H1 (cell line): ENCODE results near the gene BPIFA2. TPM values are rescaled to one million over a fixed set of nuclear protein-coding genes. Genes with fewer than 3 reads are reported as not detected.
A peak's percentile ranks its signal among the peaks of the same experiment; 100 is the strongest.

Source experiments
- CTCF ChIA-PET: fragments of 300-600 bp; sonication (Branson Sonifier 250); formaldehyde crosslinking; loops from one replicate; lab custom pipeline; 2021; ENCODE audit not compliant: partially characterized antibody; lab: Charles Lee
- POLR2A ChIA-PET: fragments of 300-600 bp; sonication (Branson Sonifier 250); formaldehyde crosslinking; loops from one replicate; lab custom pipeline; 2021; ENCODE audit warnings: inconsistent platforms; ENCODE audit not compliant: partially characterized antibody; lab: Charles Lee
- DNase-seq, 2 experiments: peaks; one replicate each; pipeline versions ENCODE4 v3.0.0 to v3.0.0-alpha.2; 2010 to 2022; ENCODE audit warnings: low spot score in 2 of 2, low read depth in 1 of 2, mixed read lengths in 1 of 2
- FAIRE-seq: peaks from 2 replicates; lab custom pipeline; 2011; peaks lifted over from hg19 to GRCh38; lab: Jason Lieb, UNC
- H2AFZ ChIP-seq: 2 replicates; pipeline ENCODE4 v1.8.1; 2012; ENCODE audit warnings: low read length, inconsistent platforms
- H2AK5ac ChIP-seq: 2 replicates; pipeline ENCODE4 v1.6.1; 2013; ENCODE audit warnings: low read depth, low read length
- H2BK120ac ChIP-seq: replicated peaks from 2 replicates; pipeline ENCODE3; 2013; ENCODE audit warnings: low read depth, low read length, inconsistent platforms
- H2BK12ac ChIP-seq: 2 replicates; pipeline ENCODE4 v1.6.1; 2013; ENCODE audit warnings: low read depth, low read length
- H2BK15ac ChIP-seq: 2 replicates; pipeline ENCODE4 v1.6.1; 2013; ENCODE audit warnings: low read length
- H2BK20ac ChIP-seq: 2 replicates; pipeline ENCODE4 v1.6.1; 2013; ENCODE audit warnings: low read length
- H2BK5ac ChIP-seq: 2 replicates; pipeline ENCODE4 v1.6.1; 2013; ENCODE audit warnings: low read depth, low read length
- H3K14ac ChIP-seq: 2 replicates; pipeline ENCODE4 v1.6.1; 2013; ENCODE audit warnings: inconsistent platforms; ENCODE audit not compliant: insufficient read length
- H3K18ac ChIP-seq: 2 replicates; pipeline ENCODE4 v1.6.1; 2013; ENCODE audit warnings: low read length; ENCODE audit errors: extremely low read depth
- H3K23ac ChIP-seq: 2 replicates; pipeline ENCODE4 v1.6.1; 2013; ENCODE audit warnings: inconsistent platforms; ENCODE audit not compliant: insufficient read length
- H3K23me2 ChIP-seq: 2 replicates; pipeline ENCODE4 v1.6.1; 2013; ENCODE audit warnings: low read depth, low read length
- H3K27ac ChIP-seq: 2 replicates; pipeline ENCODE4 v1.6.1; 2011; ENCODE audit warnings: low read depth, low read length, inconsistent platforms
- H3K27me3 ChIP-seq, 4 experiments: replicated peaks in 1 of 4; 1 replicate in 1 of 4; 2 replicates in 3 of 4; pipeline versions ENCODE4 v1.6.1 to v1.8.1; 2011 to 2013; ENCODE audit warnings: low read length in 3 of 4, mild to moderate bottlenecking in 3 of 4, inconsistent platforms in 2 of 4, mixed read lengths in 2 of 4, moderate library complexity in 1 of 4; ENCODE audit not compliant: control insufficient read depth in 3 of 4, insufficient read depth in 3 of 4; ENCODE audit errors: extremely low read depth in 1 of 4
- H3K36me3 ChIP-seq, 4 experiments: 2 replicates each; pipeline versions ENCODE4 v1.6.1 to v1.8.1; 2011 to 2013; ENCODE audit warnings: mild to moderate bottlenecking in 4 of 4, low read length in 3 of 4, moderate library complexity in 2 of 4, control low read depth in 1 of 4, inconsistent platforms in 1 of 4; ENCODE audit not compliant: insufficient read depth in 4 of 4, control insufficient read depth in 2 of 4
- H3K4ac ChIP-seq: replicated peaks from 2 replicates; pipeline ENCODE3; 2013; ENCODE audit warnings: low read length, low read depth, mixed read lengths, inconsistent platforms; ENCODE audit not compliant: insufficient read length
- H3K4me1 ChIP-seq, 4 experiments: replicated peaks in 1 of 4; 1 replicate in 1 of 4; 2 replicates in 3 of 4; pipeline versions ENCODE4 v1.6.1 to v1.8.1; 2011 to 2013; ENCODE audit warnings: low read length in 3 of 4, inconsistent platforms in 2 of 4, mixed read lengths in 1 of 4; ENCODE audit not compliant: insufficient read depth in 4 of 4, control insufficient read depth in 3 of 4
- H3K4me2 ChIP-seq, 2 experiments: 2 replicates each; pipeline versions ENCODE4 v1.6.1 to v1.8.1; 2011 to 2013; ENCODE audit warnings: low read depth in 2 of 2, low read length in 2 of 2, control low read depth in 1 of 2, inconsistent platforms in 1 of 2, mild to moderate bottlenecking in 1 of 2; ENCODE audit not compliant: insufficient read depth in 1 of 2
- H3K4me3 ChIP-seq, 4 experiments: fragments of 200-600, 300-600 bp in 1 of 4; sonication (generic), shearing (Covaris generic), sonication (Bioruptor Twin) in 1 of 4; 2 replicates each; pipeline versions ENCODE4 v1.5.1 to v1.8.1; 2011 to 2016; ENCODE audit warnings: low read length in 4 of 4, low read depth in 3 of 4, control low read depth in 2 of 4, inconsistent platforms in 2 of 4, mild to moderate bottlenecking in 2 of 4, mixed read lengths in 1 of 4, moderate library complexity in 1 of 4; ENCODE audit not compliant: insufficient read depth in 2 of 4; ENCODE audit errors: extremely low read depth in 1 of 4
- H3K56ac ChIP-seq: replicated peaks from 2 replicates; pipeline ENCODE3; 2013; ENCODE audit warnings: low read depth, mild to moderate bottlenecking, mixed read lengths, low read length, inconsistent platforms; ENCODE audit not compliant: insufficient read length
- H3K79me1 ChIP-seq: 2 replicates; pipeline ENCODE4 v1.6.1; 2013; ENCODE audit warnings: low read depth, low read length, control low read depth
- H3K79me2 ChIP-seq, 2 experiments: 2 replicates each; pipeline versions ENCODE4 v1.6.1 to v1.8.1; 2012 to 2013; ENCODE audit warnings: low read length in 2 of 2, mild to moderate bottlenecking in 2 of 2, inconsistent platforms in 1 of 2; ENCODE audit not compliant: insufficient read depth in 2 of 2, control insufficient read depth in 1 of 2
- H3K9ac ChIP-seq, 4 experiments: replicated peaks in 1 of 4; 1 replicate in 1 of 4; 2 replicates in 3 of 4; pipeline versions ENCODE4 v1.6.1 to v1.8.1; 2011 to 2013; ENCODE audit warnings: low read depth in 3 of 4, low read length in 3 of 4, control low read depth in 2 of 4, mild to moderate bottlenecking in 2 of 4, moderate library complexity in 2 of 4, inconsistent platforms in 1 of 4; ENCODE audit errors: extremely low read depth in 1 of 4
- H3K9me3 ChIP-seq, 2 experiments: 2 replicates each; pipeline versions ENCODE4 v1.6.1 to v1.8.1; 2012 to 2013; ENCODE audit warnings: mild to moderate bottlenecking in 2 of 2, moderate library complexity in 2 of 2, control low read depth in 1 of 2, inconsistent platforms in 1 of 2, low read depth in 1 of 2, low read length in 1 of 2, mixed read lengths in 1 of 2; ENCODE audit not compliant: insufficient read depth in 2 of 2
- H4K20me1 ChIP-seq, 2 experiments: replicated peaks in 1 of 2; 2 replicates each; pipeline versions ENCODE3 to v1.8.1; 2011 to 2013; ENCODE audit warnings: inconsistent platforms in 2 of 2, low read length in 2 of 2, mild to moderate bottlenecking in 1 of 2; ENCODE audit not compliant: insufficient read depth in 2 of 2, control insufficient read depth in 1 of 2
- H4K5ac ChIP-seq: 2 replicates; pipeline ENCODE4 v1.6.1; 2013; ENCODE audit warnings: low read length, low read depth, mixed read lengths, inconsistent platforms; ENCODE audit not compliant: insufficient read length
- H4K8ac ChIP-seq: 2 replicates; pipeline ENCODE4 v1.8.0; 2013; ENCODE audit warnings: mild to moderate bottlenecking, moderate library complexity, low read length, inconsistent platforms; ENCODE audit not compliant: insufficient read depth; ENCODE audit errors: extremely low read depth
- H4K91ac ChIP-seq: replicated peaks from 2 replicates; pipeline ENCODE3; 2013; ENCODE audit warnings: low read length, mixed read lengths, inconsistent platforms; ENCODE audit not compliant: insufficient read length
- ASH2L ChIP-seq: fragments of 200-600, 300-600 bp; sonication (generic); IDR thresholded peaks from one replicate; pipeline ENCODE4 v1.7.1; 2017; ENCODE audit warnings: low read length
- BRCA1 ChIP-seq: IDR thresholded peaks from 2 replicates; pipeline ENCODE4 v1.6.1; 2012; ENCODE audit warnings: low read depth, low read length, improper control_type of control experiment
- CBX8 ChIP-seq: fragments of 300-800, 300-1000 bp; sonication (generic); IDR thresholded peaks from 2 replicates; pipeline ENCODE4 v1.7.1; 2016; ENCODE audit warnings: low read depth, low read length, borderline replicate concordance
- RNF2 ChIP-seq: fragments of 200-900, 300-1000 bp; sonication (generic); IDR thresholded peaks from 2 replicates; pipeline ENCODE4 v1.7.1; 2016; ENCODE audit warnings: borderline replicate concordance, low read depth, mild to moderate bottlenecking, antibody characterized with exemption, low read length; ENCODE audit not compliant: poor library complexity, severe bottlenecking; ENCODE audit errors: missing control alignments
- ZNF274 ChIP-seq: IDR thresholded peaks from 2 replicates; pipeline ENCODE4 v1.7.0; 2012; ENCODE audit warnings: low read length, borderline replicate concordance; ENCODE audit errors: extremely low read depth
- WGBS, 2 experiments: shearing (Covaris generic) in 1 of 2; methylation state at CpG; one replicate each; pipeline versions ENCODE4 v1.1.6 to v1.1.7; 2013 to 2015; ENCODE audit warnings: low lambda C conversion rate in 2 of 2, mixed read lengths in 2 of 2, inconsistent platforms in 1 of 2, low coverage in 1 of 2, missing lambda C conversion rate in 1 of 2; ENCODE audit not compliant: insufficient replicate concordance in 2 of 2, insufficient coverage in 1 of 2, insufficient read length in 1 of 2; ENCODE audit errors: extremely low coverage in 1 of 2, missing lambda C conversion rate in 1 of 2; 5-methylcytosine and 5-hydroxymethylcytosine counted together
- polyA plus RNA-seq, 7 experiments: library from polyadenylated mRNA; depleted of rRNA in 3 of 7; stranded (reverse) in 5 of 7; unstranded in 2 of 7; fragments of >200 nt in 5 of 7; fragments of 200-250 nt in 2 of 7; gene quantifications; 1 replicate in 5 of 7; 2 replicates in 1 of 7; 4 replicates in 1 of 7; pipeline versions ENCODE4 v1.2.1 to v1.2.3, GENCODE V29; 2011 to 2013; ENCODE audit warnings: missing spikeins in 2 of 7, mixed read lengths in 2 of 7
- total RNA-seq: library from RNA; stranded (reverse); fragmentation: NEBNext Ultra II Directional; extraction: Animal tissue kit (Norgen Biotek cat#: 25700); gene quantifications from 2 replicates; pipeline ENCODE4 v1.2.1, GENCODE V29; 2021

Gene BPIFA2
- total and polyA plus RNA-seq, 2 of the 8 experiments (the other 6 are each of a cell fraction or from before 2014, with no cell fraction given): not detected

DNA sequence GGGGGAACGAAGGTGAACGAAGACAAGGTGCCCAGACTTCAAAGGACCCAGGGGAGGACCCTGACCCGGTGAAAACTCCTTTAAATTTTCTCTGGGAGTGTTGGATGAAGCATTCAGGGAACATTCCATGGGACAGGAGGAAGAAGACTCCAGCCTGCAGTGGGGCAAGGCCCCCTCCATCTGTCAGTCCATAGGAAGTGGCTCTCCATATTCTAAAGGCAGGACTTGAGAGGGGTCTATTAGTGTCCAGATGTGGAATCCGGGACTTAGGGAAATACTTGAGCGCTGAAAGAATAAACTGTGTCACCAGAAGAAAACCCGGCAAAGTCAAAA lies 3.2 kb upstream of the BPIFA2 start:
- Histone ChIP-seq H3K14ac (no peak overlapping the region), H4K91ac (no peak overlapping the region), H2BK15ac (no peak overlapping the region), H3K36me3 (no peaks in the 10 kb centered on the region), H3K18ac (no peak overlapping the region), H2AK5ac (no peak overlapping the region), H3K4me1 (no peaks in the 10 kb centered on the region), H2AFZ (no peak overlapping the region), H3K56ac (no peak overlapping the region), H4K5ac (no peak overlapping the region), H3K4ac (no peak overlapping the region), H3K27ac (no peak overlapping the region), H3K27me3 (no peaks in the 10 kb centered on the region), H3K4me3 (no peak overlapping the region), H3K9me3 (peaks cover 10 to 13% of the 10 kb centered on the region in 2 experiments), H2BK5ac (no peak overlapping the region), H4K8ac (no peak overlapping the region), H3K79me2 (no peaks in the 10 kb centered on the region), H3K79me1 (no peaks in the 10 kb centered on the region), H4K20me1 (no peaks in the 10 kb centered on the region), H3K23ac (no peak overlapping the region), H2BK12ac (no peak overlapping the region), H3K9ac (no peak overlapping the region), H3K23me2 (no peaks in the 10 kb centered on the region), H2BK120ac (no peak overlapping the region), H3K4me2 (no peak overlapping the region), H2BK20ac (no peak overlapping the region)
- CTCF ChIA-PET: interaction anchor here (0.9 to 1.3 kb wide), 3 partner anchors 10 to 135 kb away, joined by 3 to 4 read pairs (median 3); no protein-coding TSS in a partner anchor
- DNase-seq (peak in 1 of 2 experiments; percentile 17), FAIRE-seq (no peak)
- POLR2A ChIA-PET: no interaction called here
- WGBS, 2 experiments: 85% methylated on average over 6 of the region's 6 CpGs; no CpG with 5 or more reads in 1 of the 2 experiments
- TF ChIP-seq ZNF274: no peak
- TF ChIP-seq BRCA1: no peak
- TF ChIP-seq CBX8: no peak
- TF ChIP-seq ASH2L: no peak
- TF ChIP-seq RNF2: no peak
